ENCODE results near the gene MAPK4. TPM values are rescaled to one million over a fixed set of nuclear protein-coding genes. Genes with fewer than 3 reads are reported as not detected.

The MAPK4 gene
- total RNA-seq, 4 donors from 2014 or later = 0.13 to 3.1 (median 0.61) TPM

- H3K27ac ChIP-seq = no peak overlapping the region
- H3K36me3 ChIP-seq = no peaks in the 10 kb centered on the region
- no peak for TF ChIP-seq CTCF (IDR thresholded peaks at IDR 0.05)
- no peak for TF ChIP-seq POLR2A (IDR thresholded peaks at IDR 0.05)
- H3K4me3 ChIP-seq = no peak overlapping the region
- DNase-seq = no peak
- intact Hi-C loops (cut with DNase I) = no loop called here
- no peaks in the 10 kb centered on the region for H3K27me3 ChIP-seq
- H3K4me1 ChIP-seq = no peaks in the 10 kb centered on the region
- 66 to 73% methylated on average over 10 of the region's 10 CpGs for WGBS, 2 donors
- no peaks in the 10 kb centered on the region for H3K9me3 ChIP-seq
Measured at GRCh38 chr18:50644807-50645206, 84.9 kb downstream of the MAPK4 start.

- intact Hi-C loops (cut with DNase I) = no loop called here
- H3K27ac ChIP-seq = no peak overlapping the region
- H3K9me3 ChIP-seq = no peaks in the 10 kb centered on the region
- H3K4me1 ChIP-seq = no peaks in the 10 kb centered on the region
- H3K36me3 ChIP-seq = no peaks in the 10 kb centered on the region
- H3K27me3 ChIP-seq = no peaks in the 10 kb centered on the region
- WGBS, 2 donors = 67 to 72% methylated on average over 7 of the region's 7 CpGs
- DNase-seq = no peak
- no peak overlapping the region for H3K4me3 ChIP-seq
- TF ChIP-seq CTCF (IDR thresholded peaks at IDR 0.05) (no peak), POLR2A (IDR thresholded peaks at IDR 0.05) (no peak)
Measured at GRCh38 chr18:50647237-50647636, 87.3 kb downstream of the MAPK4 start.

- no peak for DNase-seq
- H3K4me1 ChIP-seq = no peaks in the 10 kb centered on the region
- no peak for TF ChIP-seq CTCF (IDR thresholded peaks at IDR 0.05)
- TF ChIP-seq POLR2A (IDR thresholded peaks at IDR 0.05) = no peak
- no peaks in the 10 kb centered on the region for H3K27me3 ChIP-seq
- no peaks in the 10 kb centered on the region for H3K36me3 ChIP-seq
- H3K9me3 ChIP-seq = no peaks in the 10 kb centered on the region
- H3K4me3 ChIP-seq = no peak overlapping the region
- intact Hi-C loops (cut with DNase I) = no loop called here
- H3K27ac ChIP-seq = no peak overlapping the region
Measured at GRCh38 chr18:50647792-50648191, 87.9 kb downstream of the MAPK4 start.

- intact Hi-C loops (cut with DNase I) = no loop called here
- Histone ChIP-seq H3K27me3 (no peaks in the 10 kb centered on the region), H3K27ac (peak overlapping the region in 3 of 4 donors; percentile 49 to 81 (median 71)), H3K4me1 (no peaks in the 10 kb centered on the region), H3K4me3 (no peak overlapping the region), H3K36me3 (no peaks in the 10 kb centered on the region), H3K9me3 (no peaks in the 10 kb centered on the region)
- 60 to 61% methylated on average over 2 to 4 of the region's 4 CpGs for WGBS, 2 donors
- TF ChIP-seq POLR2A (IDR thresholded peaks at IDR 0.05) (no peak), CTCF (IDR thresholded peaks at IDR 0.05) (no peak)
- no peak for DNase-seq
Measured at GRCh38 chr18:50649821-50650220, 89.9 kb downstream of the MAPK4 start.

- H3K27ac ChIP-seq = peak overlapping the region in 2 of 4 donors; percentile 71 to 81
- DNase-seq = no peak
- H3K27me3 ChIP-seq = no peaks in the 10 kb centered on the region
- TF ChIP-seq CTCF (IDR thresholded peaks at IDR 0.05) (no peak), POLR2A (IDR thresholded peaks at IDR 0.05) (no peak)
- H3K4me1 ChIP-seq = no peaks in the 10 kb centered on the region
- no peaks in the 10 kb centered on the region for H3K36me3 ChIP-seq
- H3K4me3 ChIP-seq = no peak overlapping the region
- no peaks in the 10 kb centered on the region for H3K9me3 ChIP-seq
- WGBS, 2 donors = 100% methylated on average over 2 of the region's 7 CpGs; no CpG with 5 or more reads in 1 of the 2 donors
- intact Hi-C loops (cut with DNase I) = no loop called here
Measured at GRCh38 chr18:50651334-50651733, 91.4 kb downstream of the MAPK4 start.

Measured in esophagus squamous epithelium (tissue), 5 donors.